ENCODE data around the gene F10.
"Not testable (repeated sequence)": the region's sequence is repeated elsewhere in the genome, so short reads cannot be mapped to it uniquely, and the experiment has no call there.

Gene F10

DNA sequence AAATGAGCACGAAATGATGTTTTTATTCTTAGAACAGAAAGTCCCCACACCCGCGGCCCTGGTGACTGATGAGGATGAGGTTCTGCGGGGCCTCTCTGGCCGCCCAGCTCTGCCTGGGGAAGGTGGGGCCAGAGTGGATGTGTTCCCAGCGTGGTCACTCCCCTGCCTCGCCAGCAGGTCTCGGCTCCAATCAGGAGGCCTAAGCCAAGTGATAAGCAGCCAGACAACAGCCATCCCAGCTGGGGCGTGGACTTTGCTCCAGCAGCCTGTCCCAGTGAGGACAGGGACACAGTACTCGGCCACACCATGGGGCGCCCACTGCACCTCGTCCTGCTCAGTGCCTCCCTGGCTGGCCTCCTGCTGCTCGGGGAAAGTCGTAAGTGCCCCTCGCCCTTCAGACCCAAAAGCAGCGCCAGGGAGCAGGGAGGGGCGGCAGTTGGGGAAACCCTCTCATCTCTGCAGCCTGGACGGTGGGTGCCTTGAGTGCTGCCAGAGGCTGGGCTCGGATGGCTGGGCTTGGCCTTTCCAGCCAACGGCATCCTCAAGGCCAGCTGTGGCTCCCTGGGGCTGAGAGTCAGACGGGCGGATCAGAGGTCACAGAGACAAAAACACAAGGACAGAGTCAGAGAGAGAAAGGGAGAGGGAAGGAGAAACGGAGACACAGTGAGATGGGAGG, at the start of gene F10:
Gene F10, plus strand, starts transcription at position 250 of the 676 bp plus-strand sequence. Its CDS starts 57 bp downstream, at position 307.
- no peak for FAIRE-seq
- no peak for DNase-seq (ENCODE audit: extremely low spot score, insufficient read length, low read depth)

DNA sequence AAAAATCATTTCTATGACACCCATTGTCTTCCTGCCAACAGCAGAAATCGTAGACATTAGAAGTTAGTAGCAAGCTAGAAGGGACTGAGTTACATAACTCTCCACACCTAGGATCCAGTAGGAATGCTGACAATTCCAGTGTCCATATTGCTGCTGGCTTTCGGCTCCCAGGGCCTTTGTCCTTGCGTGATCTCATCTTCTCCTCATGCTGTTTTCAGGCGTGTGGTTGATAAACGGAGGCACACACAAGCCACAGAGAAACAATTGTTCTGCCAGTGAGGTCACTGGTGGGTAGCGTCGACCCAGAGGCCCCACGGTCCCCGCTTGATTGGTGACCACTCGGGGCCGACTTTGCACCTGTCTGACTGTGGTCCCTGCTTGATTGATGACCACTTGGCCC, 48.7 kb upstream of the F10 start:
- DNase-seq (ENCODE audit: extremely low spot score, insufficient read length, low read depth), result no peak
- no peak for FAIRE-seq

DNA sequence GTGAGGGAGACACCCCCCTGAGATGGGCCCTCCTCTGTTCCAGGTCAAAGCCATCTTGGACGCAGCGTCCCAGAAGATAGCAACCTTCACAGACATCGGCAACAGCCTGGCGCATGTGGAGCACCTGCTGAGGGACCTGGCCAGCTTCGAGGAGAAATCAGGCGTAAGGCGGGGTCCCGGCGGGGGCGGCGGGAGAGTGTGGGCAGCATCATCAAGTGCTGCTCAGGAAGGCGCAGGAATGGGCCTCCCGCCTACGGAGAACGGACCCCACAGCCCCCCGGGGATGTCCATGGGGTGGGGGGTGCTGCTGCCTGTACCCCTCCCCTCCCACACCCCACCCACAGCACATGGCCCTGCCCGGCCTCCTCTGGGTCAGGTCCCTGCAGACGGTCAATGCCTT, 48.2 kb upstream of the F10 start:
- no peak for FAIRE-seq
- DNase-seq (ENCODE audit: extremely low spot score, insufficient read length, low read depth), result no peak

DNA sequence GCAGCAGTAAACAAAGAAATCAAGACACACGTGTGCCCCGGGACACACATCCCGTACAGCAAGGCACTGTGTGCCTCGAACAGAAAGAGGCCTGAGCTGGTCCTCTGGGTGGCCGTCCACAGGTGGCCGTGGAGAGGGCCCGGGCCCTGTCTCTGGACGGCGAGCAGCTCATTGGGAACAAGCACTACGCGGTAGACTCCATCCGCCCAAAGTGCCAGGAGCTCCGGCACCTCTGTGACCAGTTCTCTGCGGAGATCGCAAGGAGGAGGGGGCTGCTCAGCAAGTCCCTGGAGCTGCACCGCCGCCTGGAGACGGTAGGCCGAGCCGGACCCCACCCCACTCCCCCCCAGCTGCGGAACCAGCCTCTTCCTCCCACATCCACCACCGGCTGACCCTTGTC, 47.7 kb upstream of the F10 start:
- DNase-seq (ENCODE audit: extremely low spot score, insufficient read length, low read depth) (no peak), FAIRE-seq (no peak)

DNA sequence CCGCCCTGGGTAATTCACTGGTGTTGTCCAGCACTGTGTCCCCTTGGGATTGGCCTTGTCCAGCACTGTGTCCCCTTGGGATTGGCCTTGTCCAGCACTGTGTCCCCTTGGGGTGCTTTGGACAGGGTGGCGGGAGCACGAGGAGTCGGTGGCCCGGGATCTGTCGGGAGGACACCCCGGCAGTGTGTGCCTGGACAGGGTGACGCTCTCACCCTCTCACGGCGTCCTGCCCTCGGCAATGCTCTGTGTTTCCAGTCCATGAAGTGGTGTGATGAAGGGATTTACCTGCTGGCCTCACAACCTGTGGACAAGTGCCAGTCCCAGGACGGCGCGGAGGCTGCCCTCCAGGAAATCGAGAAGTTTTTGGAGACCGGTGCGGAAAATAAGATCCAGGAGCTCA, 46.9 kb upstream of the F10 start:
- no peak for DNase-seq (ENCODE audit: extremely low spot score, insufficient read length, low read depth)
- no peak for FAIRE-seq

DNA sequence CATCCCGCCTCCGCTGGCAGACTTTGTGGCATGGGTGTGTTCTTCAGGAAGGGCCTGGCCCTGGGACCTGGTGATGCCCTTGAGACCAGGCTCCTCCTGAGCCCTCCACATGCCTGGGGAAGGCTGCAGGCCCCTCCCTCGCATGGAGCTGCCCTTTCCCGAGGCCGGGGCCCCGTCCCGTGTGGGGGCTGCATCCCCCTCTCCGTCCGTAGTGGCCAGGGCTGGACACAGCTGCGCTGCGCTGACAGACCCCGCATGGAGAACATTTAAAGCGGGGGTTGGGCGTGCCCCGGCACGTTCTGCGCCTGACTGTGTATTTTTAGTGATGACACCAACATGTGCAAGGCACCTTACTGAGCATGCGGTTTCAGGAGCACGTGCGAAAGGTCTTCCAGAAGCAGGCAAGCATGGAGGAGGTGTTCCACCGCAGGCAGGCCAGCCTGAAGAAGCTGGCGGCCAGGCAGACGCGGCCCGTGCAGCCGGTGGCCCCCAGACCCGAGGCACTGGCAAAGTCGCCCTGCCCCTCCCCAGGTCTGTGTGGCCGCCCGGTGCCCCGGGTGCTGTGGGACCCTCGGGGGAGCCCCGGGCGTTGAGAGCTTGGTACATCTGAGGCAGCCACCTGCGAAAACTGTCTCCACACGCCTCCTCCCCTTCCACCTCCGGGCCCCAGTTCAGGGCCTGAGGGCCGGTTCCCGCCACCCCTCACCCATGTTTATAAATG, 45.8 kb upstream of the F10 start:
- FAIRE-seq (no peak), DNase-seq (ENCODE audit: extremely low spot score, insufficient read length, low read depth) (no peak)

DNA sequence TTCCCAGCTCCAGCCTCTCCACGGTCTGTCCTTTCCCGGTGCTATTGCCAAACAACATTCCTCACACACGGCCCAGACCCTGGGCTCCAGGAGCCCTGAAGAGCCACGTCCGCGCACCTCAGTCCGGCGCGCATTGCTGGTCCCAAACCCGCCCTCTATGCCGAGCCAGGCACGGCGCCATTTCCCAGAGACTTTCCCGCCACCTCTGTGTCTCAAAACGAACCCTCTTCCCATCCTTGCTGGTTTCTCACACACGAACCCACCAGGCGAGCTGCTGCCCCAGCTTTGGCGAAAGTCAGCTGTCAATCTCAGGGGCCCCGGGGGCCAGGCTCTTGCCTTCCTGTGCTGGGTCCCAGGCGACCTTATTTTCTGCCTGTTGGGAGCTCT, 45.0 kb upstream of the F10 start:
- FAIRE-seq, result no peak
- DNase-seq (ENCODE audit: extremely low spot score, insufficient read length, low read depth), result no peak

DNA sequence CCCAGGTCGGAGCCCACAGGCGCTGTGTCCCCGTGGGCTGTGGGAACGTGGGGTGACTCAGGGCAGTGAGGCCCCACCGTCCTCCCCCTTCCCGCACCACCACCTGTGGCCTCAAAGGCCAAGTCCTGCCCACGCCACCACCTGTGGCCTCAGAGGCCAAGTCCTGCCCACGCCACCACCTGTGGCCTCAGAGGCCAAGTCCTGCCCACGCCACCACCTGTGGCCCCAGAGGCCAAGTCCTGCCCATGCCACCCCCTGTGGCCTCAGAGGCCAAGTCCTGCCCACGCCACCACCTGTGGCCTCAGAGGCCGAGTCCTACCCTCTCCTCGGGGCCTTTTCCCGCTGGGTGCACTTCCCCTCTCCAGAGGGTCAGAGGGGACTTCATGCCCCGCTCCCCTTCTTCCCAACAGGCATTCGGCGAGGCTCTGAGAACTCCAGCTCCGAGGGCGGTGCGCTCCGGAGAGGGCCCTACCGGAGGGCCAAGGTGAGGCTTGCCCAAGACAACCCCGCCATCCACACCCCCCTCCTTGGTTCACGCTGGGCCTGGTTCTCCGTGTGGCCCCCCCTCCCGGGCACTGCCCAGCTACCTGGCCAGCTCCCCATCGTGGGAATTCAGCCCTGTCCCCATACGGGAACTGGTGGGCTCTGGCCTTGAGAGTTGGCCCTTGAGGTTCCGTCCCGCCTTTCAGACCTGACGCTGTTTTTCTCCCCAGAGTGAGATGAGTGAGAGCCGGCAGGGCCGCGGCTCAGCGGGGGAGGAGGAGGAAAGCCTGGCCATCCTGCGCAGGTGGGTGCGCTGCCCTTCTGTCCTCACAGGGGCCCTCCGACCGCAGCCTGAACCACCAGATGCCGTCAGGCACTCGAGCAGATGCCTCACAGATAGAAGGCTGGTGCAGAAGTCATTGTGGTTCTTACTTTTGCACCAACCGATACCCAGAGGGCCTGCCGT, 44.4 kb upstream of the F10 start:
- no peak for FAIRE-seq
- no peak for DNase-seq (ENCODE audit: extremely low spot score, insufficient read length, low read depth)

DNA sequence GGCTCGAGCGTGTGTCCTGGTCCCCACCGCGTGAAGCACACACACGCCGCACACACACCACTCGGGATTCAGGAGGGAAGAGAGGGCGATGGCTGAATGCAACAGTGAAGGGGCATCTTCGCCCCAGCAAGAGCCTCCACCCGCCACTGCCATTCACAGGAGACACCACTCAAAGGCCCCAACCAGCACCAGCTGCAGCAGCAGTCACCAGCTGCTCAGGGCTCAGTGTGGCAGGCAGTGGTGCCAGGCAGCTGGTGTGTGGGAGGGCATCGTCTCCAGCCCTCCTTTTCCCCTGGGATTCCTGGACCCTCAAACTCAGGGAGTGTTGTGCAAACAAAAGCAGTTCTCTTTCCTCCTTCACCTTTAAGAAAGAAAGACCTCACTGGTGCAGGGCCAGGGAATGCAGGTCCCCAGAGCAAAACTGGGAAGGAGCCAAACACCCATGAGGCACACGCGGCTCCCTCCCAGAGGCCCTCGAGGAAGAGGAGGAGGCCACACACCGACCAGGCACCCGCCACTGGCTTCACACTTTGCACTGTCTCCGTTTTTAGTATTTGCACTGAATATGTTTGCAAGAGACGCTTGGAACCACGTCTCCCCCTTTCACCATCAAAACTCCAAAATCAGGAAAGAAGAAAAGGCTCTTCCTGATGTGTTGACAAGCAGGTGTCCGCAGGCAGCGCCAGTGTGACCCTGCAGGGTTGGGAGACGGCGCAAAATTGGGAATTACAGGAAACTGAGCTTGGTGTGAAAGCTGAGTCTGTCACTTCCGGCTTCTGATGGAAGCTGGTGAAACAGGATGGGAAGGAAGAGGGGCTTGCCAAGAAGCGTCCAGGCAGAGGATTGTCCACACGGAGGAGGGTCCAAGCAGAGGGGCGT, 43.5 kb upstream of the F10 start:
- FAIRE-seq (no peak), DNase-seq (ENCODE audit: extremely low spot score, insufficient read length, low read depth) (no peak)

DNA sequence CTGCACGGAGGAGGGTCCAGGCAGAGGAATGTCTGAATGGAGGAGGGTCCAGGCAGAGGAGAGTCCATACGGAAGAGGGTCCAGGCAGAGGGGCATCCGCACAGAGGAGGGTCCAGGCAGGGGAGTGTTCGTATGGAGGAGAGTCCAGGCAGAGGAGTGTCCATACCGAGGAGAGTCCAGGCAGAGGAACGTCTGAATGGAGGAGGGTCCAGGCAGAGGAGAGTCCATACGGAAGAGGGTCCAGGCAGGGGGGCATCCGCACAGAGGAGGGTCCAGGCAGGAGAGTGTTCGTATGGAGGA, 42.9 kb upstream of the F10 start:
- FAIRE-seq; DNase-seq (ENCODE audit: extremely low spot score, insufficient read length, low read depth): not testable (repeated sequence)

DNA sequence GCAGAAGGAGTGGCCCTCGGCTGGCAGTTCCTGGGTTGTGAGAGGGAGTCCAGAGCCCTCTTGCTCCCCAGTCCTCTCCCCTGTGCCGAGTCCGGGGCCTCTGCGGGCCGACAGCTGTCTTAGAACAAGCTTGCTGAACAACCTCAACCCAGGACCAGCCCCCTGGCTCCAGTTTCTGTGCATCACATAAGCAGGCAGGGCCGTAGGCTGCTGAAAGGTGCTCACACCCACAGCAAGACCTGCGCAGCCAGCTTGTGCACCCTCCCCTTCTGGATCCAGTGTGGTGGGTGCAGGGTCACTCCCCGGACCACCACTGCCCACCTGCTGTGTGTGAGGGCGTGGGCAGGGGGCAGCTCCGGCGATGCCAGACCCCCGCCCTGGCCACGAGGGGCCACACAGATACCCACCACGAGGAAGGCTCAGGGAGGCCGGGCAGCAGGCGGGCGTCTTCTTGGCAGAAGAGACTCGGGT, 42.2 kb upstream of the F10 start:
- DNase-seq (ENCODE audit: extremely low spot score, insufficient read length, low read depth) (no peak), FAIRE-seq (no peak)

DNA sequence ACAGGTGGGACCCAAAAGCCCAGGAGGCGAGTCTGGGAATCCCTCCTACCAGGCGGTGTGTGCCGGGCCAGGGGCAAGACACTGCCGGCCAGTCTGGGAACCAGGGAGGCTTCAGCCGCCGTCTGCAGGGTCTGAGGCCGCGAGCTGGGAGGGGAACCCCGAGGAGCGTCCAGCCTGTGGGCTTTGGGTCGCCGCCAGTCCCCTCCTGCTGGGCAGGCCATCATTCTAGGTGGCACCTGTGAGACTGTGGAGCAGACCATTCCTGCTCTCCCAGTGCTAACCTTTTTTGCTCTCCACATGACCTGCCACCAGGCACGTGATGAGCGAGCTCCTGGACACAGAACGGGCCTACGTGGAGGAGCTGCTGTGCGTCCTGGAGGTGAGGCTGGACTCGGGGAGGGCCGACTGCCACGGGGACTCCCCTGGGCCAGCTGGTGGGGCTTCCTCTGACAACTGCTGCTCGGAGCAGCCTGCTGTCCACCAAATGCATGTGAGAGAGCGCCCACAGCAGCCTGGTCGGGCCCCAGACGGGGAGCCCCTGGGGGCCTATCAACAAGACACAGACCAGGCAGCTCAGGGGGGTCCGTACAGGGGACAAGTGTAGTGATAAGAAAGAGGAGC, 41.6 kb upstream of the F10 start:
- FAIRE-seq (no peak), DNase-seq (ENCODE audit: extremely low spot score, insufficient read length, low read depth) (no peak)

DNA sequence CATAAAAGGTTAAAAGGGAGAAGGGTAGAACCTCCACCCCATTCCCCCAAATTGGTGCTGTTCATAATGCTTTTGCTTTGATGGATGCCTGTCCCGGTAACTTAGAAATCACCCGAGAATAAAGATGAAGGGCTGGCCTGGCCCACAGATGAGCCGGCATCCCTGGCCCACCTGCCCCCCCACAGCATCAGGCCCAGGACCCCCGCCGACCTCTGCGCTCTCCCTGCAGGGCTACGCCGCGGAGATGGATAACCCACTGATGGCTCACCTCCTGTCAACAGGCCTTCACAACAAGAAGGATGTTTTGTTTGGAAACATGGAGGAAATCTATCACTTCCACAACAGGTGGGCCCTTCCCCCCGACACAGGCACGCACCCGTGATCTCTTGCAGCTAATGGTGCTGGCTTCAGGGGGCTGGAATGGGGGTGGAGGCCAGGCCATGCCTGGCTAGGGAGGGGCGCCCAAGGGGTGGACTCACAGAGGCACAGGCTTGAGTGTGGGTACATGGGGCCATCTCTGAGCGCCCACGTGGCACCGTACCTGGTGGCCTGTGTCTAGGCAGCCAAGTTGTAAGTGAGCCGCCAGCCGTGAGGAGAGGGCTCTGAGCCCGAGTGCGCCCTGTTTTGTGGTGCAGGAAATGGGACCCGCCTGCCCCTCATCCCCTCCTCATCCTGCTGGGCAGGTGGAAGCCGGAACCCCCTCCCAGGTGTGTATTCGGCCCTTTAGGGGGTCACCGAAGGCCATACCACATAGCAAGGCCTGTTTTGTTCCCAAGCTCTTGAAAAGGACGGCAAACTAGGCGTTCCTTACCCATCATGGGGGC, 40.2 kb upstream of the F10 start:
- DNase-seq (ENCODE audit: extremely low spot score, insufficient read length, low read depth), result no peak
- FAIRE-seq, result no peak

DNA sequence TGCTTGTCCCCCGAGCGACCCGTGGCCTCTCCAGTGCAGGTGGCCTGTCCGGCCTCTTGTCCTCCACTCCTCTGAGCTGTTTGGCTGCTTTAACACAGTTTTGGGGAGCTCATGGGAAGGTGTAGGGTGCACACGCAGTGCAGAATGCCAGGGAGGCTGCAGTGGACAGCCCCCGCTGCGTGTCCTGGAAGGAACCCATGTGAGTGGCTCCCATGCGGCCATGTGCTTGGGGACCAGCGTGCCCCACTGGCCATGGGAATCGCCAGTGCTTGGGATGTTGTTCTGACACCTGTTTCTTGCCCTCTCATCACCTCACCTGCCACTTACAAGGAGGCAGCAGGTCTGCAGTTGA, 39.6 kb upstream of the F10 start:
- DNase-seq (ENCODE audit: extremely low spot score, insufficient read length, low read depth), result no peak
- FAIRE-seq, result no peak

DNA sequence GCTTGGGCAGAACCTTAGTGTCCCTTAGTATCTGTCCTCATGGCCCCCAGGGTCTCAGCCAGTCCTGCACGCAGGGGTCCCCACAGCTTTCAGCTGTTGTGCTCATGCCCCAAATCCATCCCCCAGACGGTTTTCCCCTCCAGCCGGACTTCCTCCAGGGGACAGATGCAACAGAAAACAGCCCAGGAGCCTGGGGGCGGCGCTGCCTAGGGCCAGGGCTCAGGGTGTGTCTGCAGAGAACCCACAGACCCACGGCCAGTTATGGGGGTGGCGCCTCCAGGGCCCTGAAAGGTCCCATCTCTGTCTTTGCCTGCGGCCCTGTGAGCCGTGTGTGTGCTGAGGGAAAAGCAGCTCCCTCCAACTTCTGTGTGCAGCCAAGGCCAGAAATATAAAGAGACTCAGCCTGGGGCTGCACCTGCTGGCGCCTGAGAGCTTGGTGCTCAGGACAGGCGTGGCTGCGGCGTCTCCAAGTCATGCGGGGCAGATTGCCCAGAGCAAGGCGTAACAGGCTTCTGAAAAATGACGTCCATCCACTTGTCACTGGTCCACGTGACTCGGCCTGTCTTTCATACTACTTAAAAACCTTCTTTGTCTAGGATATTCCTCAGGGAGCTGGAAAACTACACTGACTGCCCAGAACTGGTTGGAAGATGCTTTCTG, 39.1 kb upstream of the F10 start:
- no peak for DNase-seq (ENCODE audit: extremely low spot score, insufficient read length, low read depth)
- FAIRE-seq, result no peak

DNA sequence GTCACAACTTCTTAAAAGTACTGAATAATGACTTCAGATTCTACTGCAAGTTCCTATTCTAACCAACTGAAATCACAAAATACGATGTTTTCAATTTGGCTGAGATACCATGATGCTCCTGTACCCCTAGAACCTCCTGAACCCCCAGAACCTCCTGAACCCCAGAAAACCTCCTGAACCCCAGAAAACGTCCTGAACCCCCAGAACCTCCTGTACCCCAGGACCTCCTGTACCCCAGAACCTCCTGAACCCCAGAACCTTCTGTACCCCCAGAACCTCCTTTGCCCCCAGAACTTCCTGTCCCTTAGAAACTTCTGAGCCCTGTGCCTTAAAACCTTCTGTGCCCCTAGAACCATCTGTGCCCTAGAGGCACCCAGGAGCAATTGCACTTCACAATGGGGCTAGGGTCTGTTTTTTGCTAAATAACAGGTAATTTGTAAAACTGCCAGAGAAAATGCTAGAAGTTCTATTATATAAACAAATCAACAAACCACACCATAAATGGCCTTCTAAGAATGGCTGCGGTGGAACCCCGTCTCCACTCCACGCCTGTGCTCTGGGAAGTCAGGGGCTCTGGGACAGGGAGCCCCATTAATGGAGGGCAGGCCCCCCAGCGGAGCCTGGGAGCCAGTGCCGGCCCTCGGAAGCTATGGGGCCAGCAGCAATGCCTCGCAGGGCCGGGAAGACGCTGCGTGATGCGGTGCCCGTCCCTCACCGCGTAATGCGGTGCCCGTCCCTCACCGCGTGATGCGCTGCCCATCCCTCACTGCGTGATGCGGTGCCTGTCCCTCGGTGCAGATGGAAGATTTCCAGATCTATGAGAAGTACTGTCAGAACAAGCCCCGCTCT, 38.3 kb upstream of the F10 start:
- DNase-seq (ENCODE audit: extremely low spot score, insufficient read length, low read depth), result no peak
- no peak for FAIRE-seq

DNA sequence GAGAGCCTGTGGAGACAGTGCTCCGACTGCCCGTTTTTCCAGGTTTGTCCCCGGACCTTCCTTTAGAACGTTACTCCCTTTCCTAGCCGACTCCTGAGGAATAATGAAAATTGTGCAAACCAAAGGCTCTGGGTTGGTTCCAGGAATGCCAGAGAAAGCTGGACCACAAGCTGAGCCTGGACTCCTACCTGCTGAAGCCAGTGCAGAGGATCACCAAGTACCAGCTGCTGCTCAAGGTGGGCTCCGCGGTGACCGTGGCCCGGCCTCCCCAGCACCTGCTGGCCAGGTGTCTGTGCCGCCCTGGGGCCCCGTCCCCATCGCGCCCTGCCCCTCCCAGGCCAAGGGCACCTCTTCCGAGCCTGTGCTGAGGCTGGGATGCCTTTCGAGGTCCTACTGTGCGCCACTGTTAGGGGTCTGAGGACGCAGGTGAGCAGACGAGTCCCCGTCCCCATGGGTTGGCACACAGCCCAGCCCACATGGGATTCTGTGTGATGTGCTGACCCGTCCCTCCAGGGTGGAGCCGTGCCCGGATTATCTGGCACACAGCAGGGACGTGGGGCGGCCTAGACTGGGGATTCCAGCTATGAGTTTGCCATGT, 37.6 kb upstream of the F10 start:
- FAIRE-seq, result no peak
- no peak for DNase-seq (ENCODE audit: extremely low spot score, insufficient read length, low read depth)
